CD4-positive, alpha-beta T cell treated with Interleukin-15 for 4 hours (primary cell): Measurements from ENCODE around the gene ARL17B.
A peak's percentile ranks its signal among the peaks of the same experiment; 100 is the strongest.
"Not testable (repeated sequence)": the region's sequence is repeated elsewhere in the genome, so short reads cannot be mapped to it uniquely, and the experiment has no call there.

Experiments used
- DNase-seq: peaks from one replicate; pipeline ENCODE4 v3.0.0-alpha.2; 2020; ENCODE audit warnings: low spot score

Gene ARL17B

GRCh38 chr17:46361755-46362154 is at the start of gene ARL17B:
Gene ARL17B, minus strand, starts transcription at chr17:46361766. Its CDS starts 3,369 bp downstream, at chr17:46358397.
- peak; percentile 100 for DNase-seq

- DNase-seq, result not testable (repeated sequence)
Measured at GRCh38 chr17:46409864-46410263, 48.3 kb upstream of the ARL17B start.

- DNase-seq, result not testable (repeated sequence)
Measured at GRCh38 chr17:46407155-46407554, 45.6 kb upstream of the ARL17B start.

GRCh38 chr17:46401033-46401787 is 39.6 kb upstream of the ARL17B start:
- DNase-seq, result not testable (repeated sequence)

- DNase-seq, result not testable (repeated sequence)
Measured at GRCh38 chr17:46400543-46400942, 39.0 kb upstream of the ARL17B start.

- DNase-seq, result not testable (repeated sequence)
Measured at GRCh38 chr17:46399993-46400392, 38.4 kb upstream of the ARL17B start.

GRCh38 chr17:46396292-46396691 is 34.7 kb upstream of the ARL17B start:
- DNase-seq, result not testable (repeated sequence)

- DNase-seq, result not testable (repeated sequence)
Measured at GRCh38 chr17:46393702-46394101, 32.1 kb upstream of the ARL17B start.

- not testable (repeated sequence) for DNase-seq
Measured at GRCh38 chr17:46385491-46385890, 23.9 kb upstream of the ARL17B start.

- DNase-seq, result not testable (repeated sequence)
Measured at GRCh38 chr17:46383118-46383517, 21.6 kb upstream of the ARL17B start.

- DNase-seq, result not testable (repeated sequence)
Measured at GRCh38 chr17:46373418-46373817, 11.9 kb upstream of the ARL17B start.

- DNase-seq, result not testable (repeated sequence)
Measured at GRCh38 chr17:46372236-46373229, 11.0 kb upstream of the ARL17B start.

- DNase-seq, result not testable (repeated sequence)
Measured at GRCh38 chr17:46367520-46367919, 6.0 kb upstream of the ARL17B start.

- not testable (repeated sequence) for DNase-seq
Measured at GRCh38 chr17:46361145-46361735, 326 bp downstream of the ARL17B start.

GRCh38 chr17:46353856-46354255 is 7.7 kb downstream of the ARL17B start:
- DNase-seq, result not testable (repeated sequence)

GRCh38 chr17:46349060-46349459 is 12.5 kb downstream of the ARL17B start:
- DNase-seq, result not testable (repeated sequence)

- DNase-seq, result not testable (repeated sequence)
Measured at GRCh38 chr17:46348345-46348744, 13.2 kb downstream of the ARL17B start.

- DNase-seq, result not testable (repeated sequence)
Measured at GRCh38 chr17:46342131-46342530, 19.4 kb downstream of the ARL17B start.

GRCh38 chr17:46341220-46341619 is 20.3 kb downstream of the ARL17B start:
- not testable (repeated sequence) for DNase-seq

GRCh38 chr17:46294831-46295230 is 66.7 kb downstream of the ARL17B start, which contains the start of gene LRRC37A:
Gene LRRC37A, plus strand, starts transcription at chr17:46295131. Its CDS starts 3 bp downstream, at chr17:46295134.
- DNase-seq, result not testable (repeated sequence)

- DNase-seq, result not testable (repeated sequence)
Measured at GRCh38 chr17:46291618-46292017, 69.9 kb downstream of the ARL17B start.
